Measurements from ENCODE around the gene SEC14L3.

DNA sequence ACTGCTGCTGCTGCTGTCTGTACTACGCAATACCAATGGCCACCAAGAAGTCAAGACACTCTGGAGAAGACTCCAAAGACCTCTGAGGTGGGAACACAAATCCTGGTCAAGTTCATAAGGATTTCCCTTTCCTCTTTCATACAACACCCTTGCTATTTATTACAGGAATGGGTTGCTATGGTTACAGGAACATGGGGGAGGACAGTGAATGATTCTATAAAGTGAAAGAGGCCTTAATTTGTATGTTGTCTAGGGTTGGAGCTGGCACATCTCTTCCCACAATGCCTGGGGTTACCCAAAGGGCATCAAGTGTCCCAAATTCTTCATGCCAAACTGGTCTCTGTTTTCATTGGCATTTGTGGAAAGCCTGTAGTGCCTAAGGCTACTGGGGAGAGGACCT, 11.4 kb upstream of the SEC14L3 start:
- TF ChIP-seq, protein P1, sequence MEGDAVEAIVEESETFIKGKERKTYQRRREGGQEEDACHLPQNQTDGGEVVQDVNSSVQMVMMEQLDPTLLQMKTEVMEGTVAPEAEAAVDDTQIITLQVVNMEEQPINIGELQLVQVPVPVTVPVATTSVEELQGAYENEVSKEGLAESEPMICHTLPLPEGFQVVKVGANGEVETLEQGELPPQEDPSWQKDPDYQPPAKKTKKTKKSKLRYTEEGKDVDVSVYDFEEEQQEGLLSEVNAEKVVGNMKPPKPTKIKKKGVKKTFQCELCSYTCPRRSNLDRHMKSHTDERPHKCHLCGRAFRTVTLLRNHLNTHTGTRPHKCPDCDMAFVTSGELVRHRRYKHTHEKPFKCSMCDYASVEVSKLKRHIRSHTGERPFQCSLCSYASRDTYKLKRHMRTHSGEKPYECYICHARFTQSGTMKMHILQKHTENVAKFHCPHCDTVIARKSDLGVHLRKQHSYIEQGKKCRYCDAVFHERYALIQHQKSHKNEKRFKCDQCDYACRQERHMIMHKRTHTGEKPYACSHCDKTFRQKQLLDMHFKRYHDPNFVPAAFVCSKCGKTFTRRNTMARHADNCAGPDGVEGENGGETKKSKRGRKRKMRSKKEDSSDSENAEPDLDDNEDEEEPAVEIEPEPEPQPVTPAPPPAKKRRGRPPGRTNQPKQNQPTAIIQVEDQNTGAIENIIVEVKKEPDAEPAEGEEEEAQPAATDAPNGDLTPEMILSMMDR (IDR thresholded peaks at IDR 0.05; ENCODE audit: insufficient read depth, low read length, poor library complexity, severe bottlenecking) = no peak
- TF ChIP-seq EZH2phosphoT487 (conservative IDR thresholded peaks at IDR 0.05; ENCODE audit: low read length) = no peak

All from SU-DHL-6 (cell line).